NCI-H1930 (cell line): ENCODE measurements around the gene TDP2.
"Not testable (repeated sequence)": the region's sequence is repeated elsewhere in the genome, so short reads cannot be mapped to it uniquely, and the experiment has no call there.

Experiments
- DNase-seq, 2 experiments: peaks; one replicate each; lab custom pipeline; 2025; lab: John Stamatoyannopoulos, UW

Gene TDP2

DNA sequence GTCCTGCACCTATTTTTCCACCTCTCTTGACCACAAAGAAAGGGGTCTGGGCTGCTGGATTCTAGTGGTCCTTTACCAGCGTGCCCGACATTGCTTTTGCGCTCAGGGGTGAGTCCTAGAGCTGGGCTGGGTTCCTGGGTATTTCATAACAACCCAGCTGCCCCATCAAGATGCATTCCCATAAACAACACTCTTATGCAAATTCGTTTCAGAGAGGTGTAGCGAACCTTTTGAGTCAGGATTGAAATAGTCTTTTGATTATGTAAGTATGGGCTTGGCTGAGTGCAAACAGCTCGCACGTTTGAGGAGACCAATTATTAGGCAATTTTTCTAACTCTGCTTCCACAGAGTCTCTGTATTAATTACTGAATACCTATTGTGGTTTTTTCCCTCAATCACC, 13.9 kb upstream of the TDP2 start:
- no peak for DNase-seq

DNA sequence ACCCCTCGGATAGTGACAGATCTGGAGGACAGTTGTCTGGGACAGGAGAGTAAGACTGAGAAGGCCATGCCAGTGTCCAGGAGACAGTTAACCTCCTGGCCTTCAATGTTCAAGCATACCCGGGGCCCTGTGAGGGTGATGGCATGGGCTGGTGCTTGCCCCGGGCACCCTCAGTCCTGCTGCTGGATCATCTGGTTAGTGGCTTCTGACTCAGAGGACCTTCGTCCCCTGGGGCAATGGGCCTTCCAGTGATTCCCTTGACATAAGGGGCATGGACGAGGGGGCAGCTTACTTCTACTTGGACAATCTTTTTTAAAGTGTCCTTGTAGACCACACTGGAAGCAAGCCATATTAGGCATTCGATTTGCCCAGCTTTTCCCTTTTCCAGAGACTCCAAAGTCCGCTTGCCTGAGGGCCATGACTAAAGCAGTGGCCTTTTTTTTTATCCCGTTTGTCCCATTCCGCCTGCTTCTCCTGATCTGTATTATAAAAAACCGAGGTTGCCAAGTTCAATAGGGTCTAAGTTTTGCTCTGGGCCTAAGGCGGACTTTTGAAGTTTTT, 12.2 kb upstream of the TDP2 start:
- DNase-seq = not testable (repeated sequence)

DNA sequence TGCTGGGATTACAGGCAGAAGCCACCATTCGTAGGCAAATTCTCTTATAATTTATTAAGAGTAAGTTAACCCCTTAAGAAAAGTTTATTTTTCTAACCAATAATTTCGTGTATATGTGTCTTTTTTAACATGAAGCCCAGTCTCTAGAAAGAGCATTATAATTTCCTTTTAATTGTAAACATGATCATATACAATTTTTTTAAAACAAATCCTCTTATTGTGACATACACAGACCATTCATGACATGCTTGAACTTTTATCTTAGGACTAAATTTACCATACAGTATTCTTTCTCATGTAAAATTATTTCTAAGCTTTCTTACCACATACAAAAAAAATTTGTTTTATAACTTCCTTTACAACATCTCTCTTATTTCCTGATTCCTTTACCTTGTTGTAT, 6.9 kb upstream of the TDP2 start:
- no peak for DNase-seq

DNA sequence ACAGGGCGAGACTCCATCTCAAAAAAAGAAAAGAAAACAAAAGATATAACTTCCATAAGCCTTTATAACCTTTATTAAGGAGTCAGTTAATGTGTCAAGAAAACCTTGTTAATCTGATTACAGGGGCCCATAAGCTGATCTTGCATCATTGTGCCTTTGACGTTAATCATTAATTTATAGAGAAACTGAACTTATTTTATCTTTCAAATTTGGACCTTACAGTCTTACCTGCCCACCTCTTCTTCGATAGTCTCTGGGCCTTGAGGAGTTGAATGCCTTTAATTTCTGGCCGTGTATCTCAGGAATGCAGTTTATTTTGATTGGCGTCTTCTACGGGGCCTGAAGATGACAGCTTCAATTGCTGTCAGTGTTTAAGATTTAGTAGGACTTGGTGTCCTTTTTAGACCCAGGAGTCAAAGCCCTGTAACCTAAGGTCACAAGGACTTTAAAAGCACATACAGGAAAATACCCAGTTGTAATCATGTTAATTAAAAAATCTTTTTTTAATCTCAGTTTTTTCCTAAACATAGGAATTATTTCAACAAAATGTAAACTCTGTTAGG, 6.0 kb upstream of the TDP2 start:
- DNase-seq = no peak

DNA sequence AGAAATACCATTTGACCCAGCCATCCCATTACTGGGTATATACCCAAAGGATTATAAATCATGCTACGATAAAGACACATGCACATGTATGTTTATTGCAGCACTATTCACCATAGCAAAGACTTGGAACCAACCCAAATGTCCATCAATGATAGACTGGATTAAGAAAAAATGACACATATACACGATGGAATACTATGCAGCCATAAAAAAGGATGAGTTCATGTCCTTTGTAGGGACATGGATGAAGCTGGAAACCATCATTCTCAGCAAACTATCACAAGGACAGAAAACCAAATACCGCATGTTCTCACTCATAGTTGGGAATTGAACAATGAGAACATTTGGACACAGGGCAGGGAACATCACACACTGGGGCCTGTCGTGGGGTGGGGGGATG, 4.4 kb upstream of the TDP2 start:
- not testable (repeated sequence) for DNase-seq

DNA sequence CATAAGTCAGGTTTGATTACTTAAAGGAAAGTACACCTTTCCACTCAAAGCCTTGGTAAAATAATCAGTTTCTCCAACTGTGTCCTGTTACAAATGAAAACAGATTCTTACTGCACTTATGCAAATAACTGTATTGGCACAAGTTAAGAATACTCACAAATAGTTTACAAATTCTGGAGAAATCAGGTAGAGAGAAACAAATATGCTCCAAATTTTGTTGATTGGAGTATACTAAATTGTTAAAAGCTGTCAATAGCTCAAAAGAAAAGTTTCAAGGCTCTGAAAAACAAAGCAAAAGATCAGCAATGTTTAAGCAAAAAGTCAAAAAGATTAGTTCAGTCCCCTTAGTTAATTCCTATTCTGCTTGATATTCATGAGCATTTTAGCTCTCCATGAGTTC, 3.8 kb upstream of the TDP2 start:
- DNase-seq = not testable (repeated sequence)

DNA sequence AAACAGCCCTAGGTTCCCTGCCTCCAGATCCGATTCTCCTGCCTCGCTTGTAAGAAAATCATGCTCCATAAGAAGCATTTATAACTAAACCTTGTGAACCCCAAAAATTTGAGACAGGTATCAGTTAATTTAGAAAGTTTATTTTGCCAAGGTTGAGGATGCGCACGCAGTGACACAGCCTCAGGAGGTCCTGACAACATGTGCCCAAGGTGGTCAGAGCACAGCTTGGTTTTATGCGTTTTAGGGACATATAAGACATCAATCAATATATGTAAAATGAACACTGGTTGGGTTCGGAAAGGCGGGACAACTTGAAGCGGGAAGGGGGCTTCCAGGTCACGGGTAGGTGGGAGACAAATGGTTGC, 2.3 kb upstream of the TDP2 start:
- DNase-seq = no peak

DNA sequence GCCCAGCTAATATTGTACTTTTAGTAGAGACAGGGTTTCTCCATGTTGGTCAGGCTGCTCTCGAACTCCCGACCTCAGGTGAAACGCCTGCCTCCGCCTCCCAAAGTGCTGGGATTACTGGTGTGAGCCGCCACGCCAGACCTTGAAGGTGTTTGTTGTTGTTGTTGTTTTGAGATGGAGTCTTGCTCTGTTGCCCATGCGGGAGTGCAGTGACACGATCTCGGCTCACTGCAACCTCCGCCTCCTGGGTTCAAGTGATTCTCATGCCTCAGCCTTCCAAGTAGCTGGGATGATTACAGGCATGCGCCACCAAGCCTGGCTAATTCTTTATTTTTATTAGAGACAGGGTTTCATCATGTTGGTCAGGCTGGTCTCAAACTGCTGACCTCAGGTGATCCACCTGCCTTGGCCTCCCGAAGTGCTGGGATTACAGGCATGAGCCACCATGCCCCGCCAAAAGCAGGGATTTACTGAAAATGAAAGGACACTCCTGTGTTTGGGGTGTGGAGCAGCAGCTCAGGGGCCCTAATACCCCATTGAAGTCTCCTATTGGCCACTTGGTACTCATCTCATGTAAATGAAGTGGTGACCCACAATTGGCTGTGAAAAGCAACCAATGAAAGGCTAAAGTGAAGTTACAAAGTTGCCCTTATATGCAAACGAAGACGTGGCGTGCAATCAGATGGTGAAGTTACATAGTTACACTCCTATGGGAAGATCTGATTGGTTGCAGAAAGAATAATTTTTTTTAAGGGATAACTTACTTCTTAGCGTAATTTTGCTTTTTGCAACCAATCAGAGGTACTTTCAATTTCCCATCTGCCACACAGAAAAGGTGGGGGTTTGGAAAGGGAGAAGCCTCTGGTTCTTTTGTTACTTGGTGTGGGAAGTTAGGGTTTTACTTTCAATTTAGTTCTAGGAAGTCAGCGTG, 1.6 kb upstream of the TDP2 start:
- DNase-seq = not testable (repeated sequence)

DNA sequence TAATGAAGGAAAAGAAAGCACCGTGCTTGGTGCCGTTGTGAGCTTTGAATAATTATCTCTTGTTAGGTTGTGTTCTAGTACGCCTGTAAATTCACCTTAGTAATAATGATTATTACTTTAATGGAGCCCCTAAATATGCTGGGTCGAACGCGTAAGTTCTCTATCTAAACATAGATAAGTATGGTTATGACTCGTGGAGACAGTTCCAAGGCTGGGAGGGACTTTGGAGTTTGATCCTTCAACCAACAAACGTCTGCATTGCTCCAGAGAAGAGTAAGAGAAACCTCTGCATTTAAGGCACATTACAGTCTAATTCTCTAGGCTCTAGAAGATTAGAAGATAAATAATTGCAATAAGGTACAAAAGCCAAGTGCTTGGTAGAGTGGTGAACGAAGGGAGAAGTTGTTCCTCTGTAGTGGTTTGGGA, 692 bp upstream of the TDP2 start:
- DNase-seq = no peak

DNA sequence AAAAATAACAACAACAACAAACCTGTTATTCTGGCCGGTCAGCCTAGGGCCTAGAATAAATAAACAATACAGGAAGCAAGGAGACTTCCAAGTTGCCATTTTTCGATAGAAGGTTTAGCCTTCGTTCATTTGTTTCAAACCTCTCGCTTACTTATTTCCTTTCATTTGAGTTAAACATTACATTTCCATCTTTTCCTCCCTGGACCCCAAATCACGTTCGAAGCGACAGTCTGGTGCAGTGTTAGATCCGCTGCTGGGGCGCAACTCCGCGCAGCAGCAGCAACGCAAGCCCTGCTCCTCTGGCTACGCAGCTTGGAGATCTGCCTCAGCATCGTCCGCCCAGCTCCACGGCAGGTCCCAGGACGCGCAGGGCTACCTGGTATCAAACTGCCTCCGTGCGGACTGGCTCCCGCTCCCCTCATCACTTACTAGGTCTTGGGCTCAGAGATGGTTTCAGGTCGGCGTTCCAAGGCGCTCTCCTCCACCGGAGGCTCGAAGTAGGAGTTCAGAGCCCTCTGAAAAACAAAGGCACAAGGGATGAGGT, 530 bp downstream of the TDP2 start:
- peak in 1 of 2 experiments; percentile 35 for DNase-seq

DNA sequence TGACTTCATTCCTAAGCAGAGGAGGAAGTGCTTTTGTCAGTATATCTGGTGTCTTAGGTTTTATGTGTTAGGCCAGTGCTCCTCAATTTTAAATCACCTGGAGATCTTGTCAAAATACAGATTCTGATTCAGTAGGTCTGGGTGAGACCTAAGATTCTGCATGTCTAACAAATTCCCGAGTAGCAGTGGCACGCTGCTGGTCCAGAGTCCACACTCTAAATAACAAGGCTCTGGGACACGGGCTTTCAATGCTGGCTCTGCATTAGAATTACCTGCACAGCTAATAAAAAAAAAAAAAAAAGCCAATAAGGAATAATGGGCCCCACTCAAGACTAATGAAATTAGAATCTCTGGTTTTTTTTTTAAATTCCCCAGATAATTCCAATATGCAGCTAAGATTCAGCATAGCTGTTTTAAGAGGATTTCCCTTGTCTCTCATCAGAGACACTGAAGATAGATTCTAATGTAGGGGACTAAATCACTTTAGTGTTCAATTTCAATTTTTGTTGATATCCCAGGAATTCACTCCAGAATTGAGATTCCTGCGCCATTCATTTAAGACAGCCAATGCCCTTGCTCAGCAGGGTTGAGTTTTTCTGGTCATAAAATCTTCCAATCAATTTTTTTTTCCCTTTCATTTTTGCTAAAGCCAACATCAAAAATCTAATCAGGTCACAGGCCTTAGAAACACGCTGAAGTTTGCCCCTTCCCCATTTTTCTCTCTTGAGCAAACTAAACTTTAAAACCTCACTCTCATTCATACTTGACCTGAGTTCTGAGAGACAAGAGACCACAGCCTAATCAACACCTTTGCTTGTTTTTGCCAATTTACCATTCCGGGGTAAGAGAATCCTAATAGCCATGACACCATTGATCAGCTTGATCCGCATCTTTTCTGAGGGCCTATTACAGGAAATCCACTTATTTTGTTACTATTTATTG, 2.4 kb downstream of the TDP2 start:
- DNase-seq = no peak

DNA sequence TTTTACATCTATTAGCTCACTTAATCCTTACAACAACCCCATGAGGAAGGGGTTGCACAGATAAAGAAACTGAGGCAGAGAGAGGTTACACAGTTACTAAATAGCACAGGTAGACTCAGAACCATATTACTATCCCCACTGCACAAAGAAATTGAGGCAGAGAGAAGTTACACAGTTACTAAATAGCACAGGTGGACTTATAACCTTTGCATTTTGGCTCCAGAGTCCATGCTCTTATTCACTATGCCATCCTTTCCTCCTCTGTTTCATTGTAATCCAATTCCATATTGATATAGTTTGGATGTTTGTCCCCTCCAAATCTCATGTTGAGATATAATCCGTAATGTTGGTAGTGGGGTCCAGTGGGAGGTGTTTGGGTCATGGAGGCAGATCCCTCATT, 3.5 kb downstream of the TDP2 start:
- DNase-seq = no peak

DNA sequence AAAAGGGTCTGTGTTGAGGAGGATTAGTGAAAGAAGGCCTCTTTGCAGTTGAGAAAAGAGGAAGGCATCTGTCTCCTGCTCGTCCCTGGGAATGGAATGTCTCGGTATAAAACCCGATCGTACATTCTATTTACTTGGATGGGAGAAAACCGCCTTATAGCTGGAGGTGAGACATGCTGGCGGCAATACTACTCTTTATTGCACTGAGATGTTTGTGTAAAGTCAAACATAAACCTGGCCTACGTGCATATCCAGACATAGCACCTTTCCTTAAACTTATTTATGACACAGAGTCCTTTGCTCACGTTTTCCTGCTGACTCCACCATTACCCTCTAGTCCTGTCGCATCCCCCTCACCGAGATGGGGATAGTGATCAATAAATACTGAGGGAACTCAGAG, 4.5 kb downstream of the TDP2 start:
- no peak for DNase-seq

DNA sequence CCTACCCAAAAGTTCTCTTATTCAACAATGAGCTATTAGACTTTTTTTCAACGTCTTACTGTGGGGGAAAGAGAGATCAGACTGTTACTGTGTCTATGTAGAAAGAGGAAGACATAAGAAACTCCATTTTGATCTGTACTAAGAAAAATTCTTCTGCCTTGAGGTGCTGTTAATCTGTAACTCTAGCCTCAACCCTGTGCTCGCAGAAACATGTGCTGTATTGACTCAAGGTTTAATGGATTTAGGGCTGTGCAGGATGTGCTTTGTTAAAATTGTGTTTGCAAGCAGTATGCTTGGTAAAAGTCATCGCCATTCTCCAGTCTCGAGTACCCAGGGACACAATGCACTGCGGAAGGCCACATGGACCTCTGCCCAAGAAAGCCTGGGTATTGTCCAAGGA, 4.9 kb downstream of the TDP2 start:
- not testable (repeated sequence) for DNase-seq

DNA sequence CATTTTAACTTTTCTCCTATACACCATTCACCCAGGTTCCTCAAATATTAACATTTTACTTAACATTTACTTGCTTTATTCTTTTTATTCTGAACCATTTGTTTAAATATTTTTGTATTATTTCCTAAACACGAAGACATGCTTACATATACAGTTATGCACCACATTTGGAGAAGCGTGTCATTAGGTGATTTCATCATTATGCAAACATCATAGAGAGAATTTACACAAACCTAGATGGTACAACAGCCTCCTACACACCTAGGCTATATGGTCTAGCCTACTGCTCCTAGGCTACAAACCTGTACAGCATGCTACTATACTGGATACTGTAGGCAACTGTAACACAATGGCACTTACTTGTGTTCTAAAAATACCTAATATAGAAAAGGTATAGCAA, 6.6 kb downstream of the TDP2 start:
- DNase-seq = no peak

DNA sequence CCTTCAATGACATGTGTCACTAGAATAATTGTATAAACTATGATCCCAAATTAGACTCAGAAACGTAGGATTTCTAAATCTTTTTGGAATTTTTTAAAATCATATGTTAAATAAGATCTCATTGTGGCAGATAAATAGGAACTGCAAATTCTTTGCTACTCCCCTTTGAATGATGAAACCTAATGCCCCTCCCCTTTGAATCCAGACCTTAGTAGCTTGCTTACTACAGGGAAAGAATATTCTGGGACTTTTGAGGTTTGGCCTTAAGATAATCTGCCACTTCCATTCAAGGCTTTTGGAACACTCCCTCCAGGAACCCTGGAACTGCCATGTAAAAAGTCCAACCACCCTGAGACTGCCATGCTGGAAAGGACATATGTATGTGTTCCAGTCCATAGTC, 7.1 kb downstream of the TDP2 start:
- no peak for DNase-seq

DNA sequence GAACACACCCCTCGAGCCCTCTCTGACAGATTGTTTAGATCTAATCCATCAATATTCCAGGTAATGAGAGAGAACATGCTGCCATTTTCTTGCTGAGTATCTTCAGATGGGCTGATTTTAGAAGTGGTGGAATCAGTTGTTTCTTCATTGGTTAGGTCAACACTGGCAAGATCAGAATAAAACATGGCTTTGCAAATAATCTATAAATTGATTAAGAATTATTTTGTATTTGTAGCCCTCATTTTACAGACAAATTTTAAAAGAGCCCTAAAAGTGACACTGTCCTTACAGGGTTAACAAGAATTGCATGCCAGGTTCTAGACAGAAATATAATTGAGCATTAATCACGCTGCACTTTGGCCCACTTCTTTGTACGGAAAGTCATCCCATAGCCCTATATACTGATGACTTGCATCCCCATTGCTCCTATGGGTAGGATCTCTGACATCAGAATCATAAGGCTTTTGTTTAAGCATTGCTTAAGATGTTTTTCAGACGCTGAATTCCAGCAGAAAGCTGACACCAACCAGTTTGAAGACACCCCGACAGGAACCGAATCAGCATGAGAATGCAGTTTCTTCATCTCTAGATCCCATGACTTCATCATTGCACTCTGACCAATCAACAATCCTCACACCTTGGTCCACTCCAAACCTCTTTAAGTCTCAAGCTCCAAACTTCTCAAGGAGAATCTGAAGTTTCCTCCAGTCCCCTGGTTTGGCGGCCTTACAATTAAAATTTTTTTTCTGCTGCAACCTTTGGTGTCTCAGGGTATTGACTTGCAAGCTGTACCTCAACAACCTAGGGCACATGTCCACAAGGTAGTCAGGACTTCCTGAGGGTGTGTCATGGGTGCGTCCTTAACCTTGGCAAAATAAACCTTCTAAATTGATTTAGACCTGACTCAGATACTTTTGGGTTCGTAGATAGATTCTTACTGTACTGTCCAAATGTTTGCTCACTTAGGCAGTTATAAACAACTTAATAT, 7.8 kb downstream of the TDP2 start:
- DNase-seq = no peak

DNA sequence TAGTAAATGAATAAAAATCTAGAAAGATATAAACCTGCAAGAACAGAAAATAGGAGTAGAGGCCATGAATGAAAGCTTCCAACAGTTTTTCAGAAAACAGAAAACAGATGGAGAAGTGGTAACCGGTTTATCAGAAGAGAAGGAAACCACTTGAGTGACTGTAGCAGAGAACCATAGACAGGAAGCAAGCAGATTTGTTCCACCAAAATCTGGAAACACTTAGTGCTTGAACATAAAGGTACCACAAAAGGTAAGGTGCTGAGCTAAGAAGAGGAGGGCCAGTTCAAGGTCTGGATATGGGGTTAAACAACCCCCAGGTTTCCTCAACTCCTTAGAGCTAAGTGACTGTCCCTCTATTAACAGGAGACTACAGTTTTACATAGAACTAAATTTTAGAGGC, 11.5 kb downstream of the TDP2 start:
- DNase-seq = no peak

DNA sequence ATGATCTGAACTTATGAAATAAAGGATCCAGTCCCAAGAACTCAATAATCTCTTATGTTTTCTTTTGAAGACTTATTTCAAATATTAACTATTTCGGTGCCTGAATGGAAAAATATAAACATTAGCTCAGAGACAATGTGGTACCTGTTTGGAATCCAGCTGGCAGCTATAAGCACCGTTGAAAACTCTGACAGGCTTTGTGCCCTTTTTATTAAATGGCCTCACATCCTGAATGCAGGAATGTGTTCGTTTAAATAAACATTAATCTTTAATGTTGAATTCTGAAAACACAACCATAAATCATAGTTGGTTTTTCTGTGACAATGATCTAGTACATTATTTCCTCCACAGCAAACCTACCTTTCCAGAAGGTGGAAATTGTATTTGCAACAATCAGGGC, 16.3 kb downstream of the TDP2 start:
- DNase-seq = no peak

DNA sequence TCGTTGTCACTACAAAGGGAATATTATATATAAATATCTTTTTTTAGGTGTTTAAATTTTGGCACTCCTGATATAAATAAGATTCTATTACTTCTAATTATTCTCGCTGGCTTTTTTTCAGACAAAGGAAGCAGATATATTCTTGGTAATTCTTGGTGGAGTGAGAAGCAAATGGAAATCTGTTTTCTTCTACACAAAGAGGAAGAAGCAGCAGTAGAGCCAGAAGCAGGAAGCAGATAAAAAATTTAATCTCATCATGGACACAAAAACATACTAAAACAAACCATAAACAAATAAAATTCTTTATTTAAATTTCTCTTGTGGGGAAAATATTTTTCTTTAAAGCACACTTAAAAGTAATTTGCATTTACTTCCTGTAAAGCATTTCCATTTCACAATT, 17.0 kb downstream of the TDP2 start:
- no peak for DNase-seq

DNA sequence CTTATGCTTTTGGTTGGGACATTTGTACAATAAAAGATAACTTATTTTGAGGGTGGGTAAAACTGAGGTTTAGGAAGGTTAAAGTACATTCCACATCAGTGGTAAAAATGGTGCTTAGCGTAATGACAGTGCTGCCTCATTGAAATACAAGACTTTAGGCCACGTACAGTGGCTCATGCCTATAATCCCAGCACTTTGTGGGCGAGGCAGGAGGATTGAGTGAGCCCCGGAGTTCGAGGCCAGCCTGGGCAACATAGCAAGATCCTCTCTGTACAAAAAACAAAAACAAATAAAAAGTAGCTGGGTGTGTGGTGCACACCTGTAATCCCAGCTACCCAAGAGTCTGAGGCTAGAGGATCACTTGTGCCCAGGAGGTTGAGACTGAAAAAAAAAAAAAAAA, 18.4 kb downstream of the TDP2 start:
- no peak for DNase-seq
